GM23338 (cell line): ENCODE data around the gene GAP43.

ENCODE experiments used
- CREB1 ChIP-seq: fragments of 250-450 bp; sonication (Bioruptor Pico); IDR thresholded peaks from 2 replicates; pipeline ENCODE4 v1.5.0; 2020; ENCODE audit warnings: low read depth, mild to moderate bottlenecking, moderate library complexity
- CTCF ChIP-seq, 2 experiments: fragments of 200-600 bp in 1 of 2; sonication (generic) in 1 of 2; conservative IDR thresholded peaks; 2 replicates each; pipeline versions ENCODE4 v1.5.1 to v1.6.1; 2016 to 2017; ENCODE audit warnings: antibody characterized with exemption in 2 of 2, low read depth in 2 of 2, mild to moderate bottlenecking in 2 of 2, moderate library complexity in 1 of 2
- ETS1 ChIP-seq: IDR thresholded peaks from 2 replicates; pipeline ENCODE4 v1.6.1; 2016; ENCODE audit warnings: antibody characterized with exemption
- EZH2 ChIP-seq: fragments of 200-600 bp; sonication (generic); IDR thresholded peaks from one replicate; pipeline ENCODE4 v1.8.0; 2017; ENCODE audit warnings: antibody characterized with exemption, mild to moderate bottlenecking, low read depth; ENCODE audit not compliant: unreplicated experiment
- EZH2phosphoT487 ChIP-seq: fragments of 200-600 bp; sonication (generic); IDR thresholded peaks from one replicate; pipeline ENCODE4 v1.8.1; 2018; ENCODE audit warnings: antibody characterized with exemption; ENCODE audit not compliant: unreplicated experiment
- JUNB ChIP-seq: IDR thresholded peaks from one replicate; pipeline ENCODE4 v1.6.1; 2016; ENCODE audit warnings: antibody characterized with exemption; ENCODE audit not compliant: unreplicated experiment
- NANOG ChIP-seq: IDR thresholded peaks from 2 replicates; pipeline ENCODE4 v1.6.1; 2016; ENCODE audit warnings: antibody characterized with exemption, borderline replicate concordance
- POLR2AphosphoS5 ChIP-seq: IDR thresholded peaks from 2 replicates; pipeline ENCODE4 v1.6.1; 2016; ENCODE audit warnings: antibody characterized with exemption, low read depth
- REST ChIP-seq: IDR thresholded peaks from one replicate; pipeline ENCODE4 v1.6.1; 2018; ENCODE audit warnings: antibody characterized with exemption; ENCODE audit not compliant: unreplicated experiment
- ZNF114 ChIP-seq: fragments of 250-450 bp; sonication (Bioruptor Pico); IDR thresholded peaks from 2 replicates; pipeline ENCODE4 v1.5.0; 2020; ENCODE audit warnings: mild to moderate bottlenecking, moderate library complexity

- TF ChIP-seq CTCF (conservative IDR thresholded peaks at IDR 0.05; ENCODE audit: low read depth in 2 of 2) (no peak), EZH2 (no peak), JUNB (no peak), POLR2AphosphoS5 (no peak), EZH2phosphoT487 (no peak), ETS1 (no peak), REST (no peak), CREB1 (no peak), NANOG (no peak), ZNF114 (CRISPR knock-in tag) (no peak)
Measured at GRCh38 chr3:115706311-115706829, 83.1 kb downstream of the GAP43 start.
